Lung microvascular endothelial cell (primary cell): ENCODE data around the gene KRTAP19-6. TPM values are rescaled to one million over a fixed set of nuclear protein-coding genes. Genes with fewer than 3 reads are reported as not detected.

Experiments
- total RNA-seq: library from RNA; depleted of rRNA; stranded (reverse); fragments of >200 nt; gene quantifications from 2 replicates; pipeline ENCODE4 v1.2.1, GENCODE V29; 2014

The KRTAP19-6 gene
- total RNA-seq, 1 donor from 2014 or later, result not detected

Other genes with a start within 250 kb of the KRTAP19-6 start
- gene KRTAP26-1, start 221.5 kb downstream of the KRTAP19-6 start, total RNA-seq, result not detected in 2 replicates
- gene KRTAP27-1, start 204.2 kb downstream of the KRTAP19-6 start, total RNA-seq, result not detected in 2 replicates
- not detected in 2 replicates for gene KRTAP23-1, start 193.3 kb downstream of the KRTAP19-6 start, total RNA-seq
- gene KRTAP13-2, start 169.6 kb downstream of the KRTAP19-6 start, total RNA-seq, result not detected in 2 replicates
- not detected in 2 replicates for gene KRTAP13-1, start 145.8 kb downstream of the KRTAP19-6 start, total RNA-seq
- not detected in 2 replicates for gene KRTAP13-3, start 115.9 kb downstream of the KRTAP19-6 start, total RNA-seq
- not detected in 2 replicates for gene KRTAP13-4, start 111.6 kb downstream of the KRTAP19-6 start, total RNA-seq
- not detected in 2 replicates for gene KRTAP15-1, start 101.6 kb downstream of the KRTAP19-6 start, total RNA-seq
- not detected in 2 replicates for gene KRTAP19-1, start 61.5 kb downstream of the KRTAP19-6 start, total RNA-seq
- gene KRTAP19-2, start 54.4 kb downstream of the KRTAP19-6 start, total RNA-seq, result not detected in 2 replicates
- gene KRTAP19-3, start 49.9 kb downstream of the KRTAP19-6 start, total RNA-seq, result not detected in 2 replicates
- gene KRTAP19-4, start 44.7 kb downstream of the KRTAP19-6 start, total RNA-seq, result not detected in 2 replicates
- not detected in 2 replicates for gene KRTAP19-5, start 39.7 kb downstream of the KRTAP19-6 start, total RNA-seq
- gene KRTAP19-7, start 19.4 kb upstream of the KRTAP19-6 start, total RNA-seq, result not detected in 2 replicates
- gene KRTAP22-2, start 48.5 kb upstream of the KRTAP19-6 start, total RNA-seq, result not detected in 2 replicates
- gene KRTAP6-3, start 50.6 kb upstream of the KRTAP19-6 start, total RNA-seq, result not detected in 2 replicates
- gene KRTAP6-2, start 57.0 kb upstream of the KRTAP19-6 start, total RNA-seq, result not detected in 2 replicates
- not detected in 2 replicates for gene KRTAP22-1, start 59.2 kb upstream of the KRTAP19-6 start, total RNA-seq
- not detected in 2 replicates for gene KRTAP6-1, start 72.1 kb upstream of the KRTAP19-6 start, total RNA-seq
- gene KRTAP20-1, start 74.6 kb upstream of the KRTAP19-6 start, total RNA-seq, result not detected in 2 replicates
- gene KRTAP20-4, start 78.8 kb upstream of the KRTAP19-6 start, total RNA-seq, result not detected in 2 replicates
- not detected in 2 replicates for gene KRTAP20-2, start 93.3 kb upstream of the KRTAP19-6 start, total RNA-seq
- not detected in 2 replicates for gene KRTAP20-3, start 101.0 kb upstream of the KRTAP19-6 start, total RNA-seq
- not detected in 2 replicates for gene KRTAP21-3, start 176.9 kb upstream of the KRTAP19-6 start, total RNA-seq
- not detected in 2 replicates for gene KRTAP21-2, start 205.4 kb upstream of the KRTAP19-6 start, total RNA-seq
- not detected in 2 replicates for gene KRTAP21-1, start 213.6 kb upstream of the KRTAP19-6 start, total RNA-seq